DOHH2 (cell line): ENCODE measurements around the gene DIP2C.

ENCODE experiments used
- EZH2phosphoT487 ChIP-seq: fragments of 200-600 bp; sonication (generic); IDR thresholded peaks from 2 replicates; pipeline ENCODE4 v1.6.1; 2017; ENCODE audit warnings: borderline replicate concordance, mild to moderate bottlenecking, antibody characterized with exemption, low read length, moderate library complexity, mixed read lengths
- TF ChIP-seq, protein P1 (sequence below): fragments of 200-600 bp; sonication (generic); IDR thresholded peaks from one replicate; pipeline ENCODE4 v1.5.1; 2014; ENCODE audit warnings: antibody characterized with exemption, mild to moderate bottlenecking, low read depth, low read length; ENCODE audit not compliant: poor library complexity, severe bottlenecking

GRCh38 chr10:650886-651615 is 38.4 kb downstream of the DIP2C start:
- TF ChIP-seq, protein P1, sequence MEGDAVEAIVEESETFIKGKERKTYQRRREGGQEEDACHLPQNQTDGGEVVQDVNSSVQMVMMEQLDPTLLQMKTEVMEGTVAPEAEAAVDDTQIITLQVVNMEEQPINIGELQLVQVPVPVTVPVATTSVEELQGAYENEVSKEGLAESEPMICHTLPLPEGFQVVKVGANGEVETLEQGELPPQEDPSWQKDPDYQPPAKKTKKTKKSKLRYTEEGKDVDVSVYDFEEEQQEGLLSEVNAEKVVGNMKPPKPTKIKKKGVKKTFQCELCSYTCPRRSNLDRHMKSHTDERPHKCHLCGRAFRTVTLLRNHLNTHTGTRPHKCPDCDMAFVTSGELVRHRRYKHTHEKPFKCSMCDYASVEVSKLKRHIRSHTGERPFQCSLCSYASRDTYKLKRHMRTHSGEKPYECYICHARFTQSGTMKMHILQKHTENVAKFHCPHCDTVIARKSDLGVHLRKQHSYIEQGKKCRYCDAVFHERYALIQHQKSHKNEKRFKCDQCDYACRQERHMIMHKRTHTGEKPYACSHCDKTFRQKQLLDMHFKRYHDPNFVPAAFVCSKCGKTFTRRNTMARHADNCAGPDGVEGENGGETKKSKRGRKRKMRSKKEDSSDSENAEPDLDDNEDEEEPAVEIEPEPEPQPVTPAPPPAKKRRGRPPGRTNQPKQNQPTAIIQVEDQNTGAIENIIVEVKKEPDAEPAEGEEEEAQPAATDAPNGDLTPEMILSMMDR: no peak
- no peak for TF ChIP-seq EZH2phosphoT487
